Measurements from ENCODE around the gene ATF2.

ATF2 gene

GRCh38 chr2:175147186-175147585 lies 20.8 kb downstream of the ATF2 start:
- H3K4me3 ChIP-seq (ENCODE audit: low read depth, low read length): no peak overlapping the region
- H3K36me3 ChIP-seq: peaks cover 47% of the 10 kb centered on the region
- H3K27ac ChIP-seq: no peak overlapping the region
- no peak for DNase-seq
- H3K27me3 ChIP-seq (ENCODE audit: insufficient read depth, low read depth, severe bottlenecking): no peaks in the 10 kb centered on the region
- TF ChIP-seq, protein P1, sequence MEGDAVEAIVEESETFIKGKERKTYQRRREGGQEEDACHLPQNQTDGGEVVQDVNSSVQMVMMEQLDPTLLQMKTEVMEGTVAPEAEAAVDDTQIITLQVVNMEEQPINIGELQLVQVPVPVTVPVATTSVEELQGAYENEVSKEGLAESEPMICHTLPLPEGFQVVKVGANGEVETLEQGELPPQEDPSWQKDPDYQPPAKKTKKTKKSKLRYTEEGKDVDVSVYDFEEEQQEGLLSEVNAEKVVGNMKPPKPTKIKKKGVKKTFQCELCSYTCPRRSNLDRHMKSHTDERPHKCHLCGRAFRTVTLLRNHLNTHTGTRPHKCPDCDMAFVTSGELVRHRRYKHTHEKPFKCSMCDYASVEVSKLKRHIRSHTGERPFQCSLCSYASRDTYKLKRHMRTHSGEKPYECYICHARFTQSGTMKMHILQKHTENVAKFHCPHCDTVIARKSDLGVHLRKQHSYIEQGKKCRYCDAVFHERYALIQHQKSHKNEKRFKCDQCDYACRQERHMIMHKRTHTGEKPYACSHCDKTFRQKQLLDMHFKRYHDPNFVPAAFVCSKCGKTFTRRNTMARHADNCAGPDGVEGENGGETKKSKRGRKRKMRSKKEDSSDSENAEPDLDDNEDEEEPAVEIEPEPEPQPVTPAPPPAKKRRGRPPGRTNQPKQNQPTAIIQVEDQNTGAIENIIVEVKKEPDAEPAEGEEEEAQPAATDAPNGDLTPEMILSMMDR (IDR thresholded peaks at IDR 0.05; ENCODE audit: low read depth, low read length): no peak
- no peaks in the 10 kb centered on the region for H3K9me3 ChIP-seq (ENCODE audit: severe bottlenecking)

DNA sequence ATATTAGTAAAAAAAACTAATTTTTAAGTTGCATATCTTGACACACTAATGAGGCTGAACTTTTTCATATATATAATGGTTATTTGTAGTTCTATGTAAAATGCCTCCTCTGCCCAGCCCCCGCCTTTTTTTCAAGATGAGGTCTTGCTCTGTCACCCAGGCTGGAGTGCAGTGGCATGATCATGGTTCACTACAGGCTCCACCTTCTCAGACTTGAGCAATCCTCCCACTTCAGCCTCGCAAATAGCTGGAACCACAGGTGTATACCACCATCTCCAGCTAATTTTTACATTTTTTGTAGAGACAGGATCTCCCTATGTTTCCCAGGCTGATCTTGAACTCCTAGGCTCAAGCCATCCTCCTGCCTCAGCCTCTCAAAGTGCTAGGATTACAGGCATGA lies 24.3 kb downstream of the ATF2 start:
- H3K4me3 ChIP-seq (ENCODE audit: low read depth, low read length): no peak overlapping the region
- peaks cover 23% of the 10 kb centered on the region for H3K36me3 ChIP-seq
- no peak overlapping the region for H3K27ac ChIP-seq
- DNase-seq: no peak
- H3K9me3 ChIP-seq (ENCODE audit: severe bottlenecking): no peaks in the 10 kb centered on the region
- no peaks in the 10 kb centered on the region for H3K27me3 ChIP-seq (ENCODE audit: insufficient read depth, low read depth, severe bottlenecking)
- TF ChIP-seq, protein P1 (IDR thresholded peaks at IDR 0.05; ENCODE audit: low read depth, low read length): no peak

GRCh38 chr2:175143191-175143590 lies 24.8 kb downstream of the ATF2 start:
- Histone ChIP-seq H3K27ac (no peak overlapping the region), H3K4me3 (ENCODE audit: low read depth, low read length) (no peak overlapping the region), H3K9me3 (ENCODE audit: severe bottlenecking) (no peaks in the 10 kb centered on the region), H3K27me3 (ENCODE audit: insufficient read depth, low read depth, severe bottlenecking) (no peaks in the 10 kb centered on the region), H3K36me3 (peaks cover 21% of the 10 kb centered on the region)
- TF ChIP-seq, protein P1 (IDR thresholded peaks at IDR 0.05; ENCODE audit: low read depth, low read length): no peak
- no peak for DNase-seq

DNA sequence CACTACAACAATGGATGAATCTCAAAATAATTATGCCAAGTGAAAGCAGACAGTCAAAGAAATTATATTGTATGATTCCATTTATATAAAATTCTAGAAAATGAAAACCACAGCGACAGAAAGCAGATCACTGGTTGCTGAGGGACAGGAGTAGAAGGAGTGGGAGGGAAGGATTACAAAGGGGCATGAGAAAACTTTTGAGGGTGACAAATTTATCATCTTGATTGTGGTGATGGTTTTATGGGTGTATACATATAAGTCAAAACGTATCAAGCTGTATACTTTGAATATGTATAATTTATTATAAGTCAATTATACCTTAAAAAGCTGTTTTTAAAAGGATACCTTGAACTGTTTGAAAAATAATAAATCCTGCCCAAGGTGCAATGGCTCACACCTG lies 27.7 kb downstream of the ATF2 start:
- Histone ChIP-seq H3K4me3 (ENCODE audit: low read depth, low read length) (no peak overlapping the region), H3K36me3 (peaks cover 28% of the 10 kb centered on the region), H3K27me3 (ENCODE audit: insufficient read depth, low read depth, severe bottlenecking) (no peaks in the 10 kb centered on the region), H3K9me3 (ENCODE audit: severe bottlenecking) (no peaks in the 10 kb centered on the region), H3K27ac (no peak overlapping the region)
- DNase-seq: no peak
- TF ChIP-seq, protein P1 (IDR thresholded peaks at IDR 0.05; ENCODE audit: low read depth, low read length): no peak

- H3K36me3 ChIP-seq: peaks cover 23% of the 10 kb centered on the region
- TF ChIP-seq, protein P1 (IDR thresholded peaks at IDR 0.05; ENCODE audit: low read depth, low read length): no peak
These were observed 30.2 kb downstream of the ATF2 start for GRCh38 chr2:175137793-175138192.

More at GRCh38 chr2:175137793-175138192, 30.2 kb downstream of the ATF2 start:
- Histone ChIP-seq H3K27ac (no peak overlapping the region), H3K9me3 (ENCODE audit: severe bottlenecking) (no peaks in the 10 kb centered on the region), H3K4me3 (ENCODE audit: low read depth, low read length) (no peak overlapping the region), H3K27me3 (ENCODE audit: insufficient read depth, low read depth, severe bottlenecking) (no peaks in the 10 kb centered on the region)
- DNase-seq: no peak

All from WERI-Rb-1 (cell line).